ENCODE results near the gene TRAPPC11. TPM values are rescaled to one million over a fixed set of nuclear protein-coding genes. Genes with fewer than 3 reads are reported as not detected.

TRAPPC11 gene
- total RNA-seq, 1 donor from 2014 or later, result 40.8 TPM

DNA sequence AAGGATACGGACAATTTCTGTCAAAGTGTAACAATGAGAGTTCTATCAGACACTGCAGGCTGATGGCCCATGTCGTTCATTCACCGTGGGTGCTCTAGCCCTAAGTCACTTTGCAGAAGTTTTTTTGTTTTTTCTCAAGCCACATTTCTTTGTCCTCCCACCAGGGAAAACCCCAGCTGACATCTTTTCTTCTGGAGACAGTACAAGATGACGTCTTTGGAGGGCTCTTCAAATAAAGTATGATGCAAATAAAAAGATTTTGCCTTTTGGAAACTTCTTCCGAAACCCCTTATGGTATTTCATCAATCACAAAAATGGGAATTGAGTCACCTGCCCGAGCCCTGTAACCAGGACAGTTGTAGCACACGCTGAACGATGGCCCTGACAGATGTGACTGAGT, 73.2 kb downstream of the TRAPPC11 start:
- Histone ChIP-seq H3K4me3 (ENCODE audit: low read depth, low read length) (no peak overlapping the region), H3K27me3 (ENCODE audit: control insufficient read depth, insufficient read depth, low read length) (no peaks in the 10 kb centered on the region), H3K36me3 (ENCODE audit: control insufficient read depth, insufficient read depth, low read length) (no peaks in the 10 kb centered on the region)
- no peak for FAIRE-seq
- TF ChIP-seq, protein P1, sequence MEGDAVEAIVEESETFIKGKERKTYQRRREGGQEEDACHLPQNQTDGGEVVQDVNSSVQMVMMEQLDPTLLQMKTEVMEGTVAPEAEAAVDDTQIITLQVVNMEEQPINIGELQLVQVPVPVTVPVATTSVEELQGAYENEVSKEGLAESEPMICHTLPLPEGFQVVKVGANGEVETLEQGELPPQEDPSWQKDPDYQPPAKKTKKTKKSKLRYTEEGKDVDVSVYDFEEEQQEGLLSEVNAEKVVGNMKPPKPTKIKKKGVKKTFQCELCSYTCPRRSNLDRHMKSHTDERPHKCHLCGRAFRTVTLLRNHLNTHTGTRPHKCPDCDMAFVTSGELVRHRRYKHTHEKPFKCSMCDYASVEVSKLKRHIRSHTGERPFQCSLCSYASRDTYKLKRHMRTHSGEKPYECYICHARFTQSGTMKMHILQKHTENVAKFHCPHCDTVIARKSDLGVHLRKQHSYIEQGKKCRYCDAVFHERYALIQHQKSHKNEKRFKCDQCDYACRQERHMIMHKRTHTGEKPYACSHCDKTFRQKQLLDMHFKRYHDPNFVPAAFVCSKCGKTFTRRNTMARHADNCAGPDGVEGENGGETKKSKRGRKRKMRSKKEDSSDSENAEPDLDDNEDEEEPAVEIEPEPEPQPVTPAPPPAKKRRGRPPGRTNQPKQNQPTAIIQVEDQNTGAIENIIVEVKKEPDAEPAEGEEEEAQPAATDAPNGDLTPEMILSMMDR (IDR thresholded peaks at IDR 0.05; ENCODE audit: insufficient read depth, low read length, severe bottlenecking), result no peak
- no peak for DNase-seq (ENCODE audit: low read depth)

- FAIRE-seq (no peak), DNase-seq (ENCODE audit: low read depth) (no peak)
- TF ChIP-seq, protein P1 (IDR thresholded peaks at IDR 0.05; ENCODE audit: insufficient read depth, low read length, severe bottlenecking), result no peak
- Histone ChIP-seq H3K27me3 (ENCODE audit: control insufficient read depth, insufficient read depth, low read length) (no peaks in the 10 kb centered on the region), H3K4me3 (ENCODE audit: low read depth, low read length) (no peak overlapping the region), H3K36me3 (ENCODE audit: control insufficient read depth, insufficient read depth, low read length) (no peaks in the 10 kb centered on the region)
Measured at GRCh38 chr4:183733181-183733580, 74.1 kb downstream of the TRAPPC11 start.

- DNase-seq (ENCODE audit: low read depth), result peak; percentile 99
- no peak overlapping the region for H3K4me3 ChIP-seq (ENCODE audit: low read depth, low read length)
- FAIRE-seq, result peak; percentile 18
- H3K36me3 ChIP-seq (ENCODE audit: control insufficient read depth, insufficient read depth, low read length), result no peaks in the 10 kb centered on the region
- TF ChIP-seq, protein P1 (IDR thresholded peaks at IDR 0.05; ENCODE audit: insufficient read depth, low read length, severe bottlenecking), result no peak
- H3K27me3 ChIP-seq (ENCODE audit: control insufficient read depth, insufficient read depth, low read length), result no peaks in the 10 kb centered on the region
Measured at GRCh38 chr4:183738081-183738673, 79.1 kb downstream of the TRAPPC11 start.

- no peak overlapping the region for H3K4me3 ChIP-seq (ENCODE audit: low read depth, low read length)
- H3K36me3 ChIP-seq (ENCODE audit: control insufficient read depth, insufficient read depth, low read length), result no peaks in the 10 kb centered on the region
- DNase-seq (ENCODE audit: low read depth) (no peak), FAIRE-seq (no peak)
- TF ChIP-seq, protein P1 (IDR thresholded peaks at IDR 0.05; ENCODE audit: insufficient read depth, low read length, severe bottlenecking), result no peak
- H3K27me3 ChIP-seq (ENCODE audit: control insufficient read depth, insufficient read depth, low read length), result no peaks in the 10 kb centered on the region
Measured at GRCh38 chr4:183738961-183739360, 79.9 kb downstream of the TRAPPC11 start.

GRCh38 chr4:183746305-183747229, 87.5 kb downstream of the TRAPPC11 start:
- Histone ChIP-seq H3K27me3 (ENCODE audit: control insufficient read depth, insufficient read depth, low read length) (no peaks in the 10 kb centered on the region), H3K4me3 (ENCODE audit: low read depth, low read length) (no peak overlapping the region), H3K36me3 (ENCODE audit: control insufficient read depth, insufficient read depth, low read length) (no peaks in the 10 kb centered on the region)
- TF ChIP-seq, protein P1 (IDR thresholded peaks at IDR 0.05; ENCODE audit: insufficient read depth, low read length, severe bottlenecking), result no peak
- DNase-seq (ENCODE audit: low read depth) (peak; percentile 26), FAIRE-seq (peak; percentile 93)
